Activated T-helper 9 cell treated with anti-CD3 and anti-CD28 coated beads, Interleukin-2, amount 50 U/mL, for 16 hours (primary cell): ENCODE results near the gene LETM1.

ENCODE experiments used
- DNase-seq: peaks from one replicate; pipeline ENCODE4 v3.0.0-alpha.2; 2020; ENCODE audit warnings: low read depth

Gene LETM1

DNA sequence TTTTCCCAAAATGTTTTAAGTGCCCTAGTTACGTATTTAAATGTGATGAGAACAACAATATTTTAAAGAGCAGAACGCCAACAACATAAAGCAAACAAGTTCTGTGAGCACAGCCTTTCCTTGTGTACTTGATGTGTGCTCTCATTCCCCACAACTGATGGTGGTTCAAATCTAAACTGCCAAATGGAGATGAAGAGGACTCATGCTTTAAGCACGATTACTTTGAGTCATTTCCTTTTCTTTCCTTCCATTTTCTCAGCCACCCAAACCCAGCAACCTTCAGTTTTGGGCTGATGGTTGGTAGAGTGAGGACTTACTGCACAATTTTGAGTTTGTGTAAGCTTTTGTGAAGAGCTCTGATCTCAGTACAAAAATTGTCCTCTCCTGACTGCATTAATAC lies 16.9 kb upstream of the LETM1 start:
- DNase-seq: peak; percentile 16

- no peak for DNase-seq
Measured at GRCh38 chr4:1871471-1872021, 15.6 kb upstream of the LETM1 start.

GRCh38 chr4:1870578-1871443 lies 14.9 kb upstream of the LETM1 start, which contains the start of gene NSD2:
Gene NSD2, plus strand, starts transcription at chr4:1871393. Its CDS starts 29,262 bp downstream, at chr4:1900655.
- peak; percentile 85 for DNase-seq

GRCh38 chr4:1870328-1870577 lies 14.3 kb upstream of the LETM1 start:
- peak; percentile 78 for DNase-seq

GRCh38 chr4:1869530-1870327 lies 13.8 kb upstream of the LETM1 start:
- no peak for DNase-seq

DNA sequence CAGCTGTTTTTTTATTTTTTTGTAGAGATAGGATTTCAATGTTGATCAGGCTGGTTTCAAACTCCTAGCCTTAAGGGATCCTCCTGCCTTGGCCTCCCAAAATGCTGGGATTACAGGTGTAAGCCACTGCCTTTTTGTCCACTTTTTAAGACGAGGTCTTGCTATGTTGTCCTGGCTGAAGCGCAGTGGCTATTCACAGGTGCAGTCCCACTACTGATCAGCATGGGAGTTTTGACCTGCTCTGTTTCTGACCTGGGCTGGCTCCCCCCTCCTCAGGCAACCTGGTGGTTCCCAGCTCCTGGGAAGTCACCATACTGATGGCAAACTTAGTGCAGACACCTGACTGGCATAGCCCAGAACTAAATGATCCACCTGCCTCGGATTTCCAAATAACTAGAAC lies 13.0 kb upstream of the LETM1 start:
- no peak for DNase-seq

GRCh38 chr4:1868293-1868692 lies 12.3 kb upstream of the LETM1 start:
- DNase-seq: no peak

GRCh38 chr4:1866189-1866661 lies 10.3 kb upstream of the LETM1 start:
- DNase-seq: no peak

DNA sequence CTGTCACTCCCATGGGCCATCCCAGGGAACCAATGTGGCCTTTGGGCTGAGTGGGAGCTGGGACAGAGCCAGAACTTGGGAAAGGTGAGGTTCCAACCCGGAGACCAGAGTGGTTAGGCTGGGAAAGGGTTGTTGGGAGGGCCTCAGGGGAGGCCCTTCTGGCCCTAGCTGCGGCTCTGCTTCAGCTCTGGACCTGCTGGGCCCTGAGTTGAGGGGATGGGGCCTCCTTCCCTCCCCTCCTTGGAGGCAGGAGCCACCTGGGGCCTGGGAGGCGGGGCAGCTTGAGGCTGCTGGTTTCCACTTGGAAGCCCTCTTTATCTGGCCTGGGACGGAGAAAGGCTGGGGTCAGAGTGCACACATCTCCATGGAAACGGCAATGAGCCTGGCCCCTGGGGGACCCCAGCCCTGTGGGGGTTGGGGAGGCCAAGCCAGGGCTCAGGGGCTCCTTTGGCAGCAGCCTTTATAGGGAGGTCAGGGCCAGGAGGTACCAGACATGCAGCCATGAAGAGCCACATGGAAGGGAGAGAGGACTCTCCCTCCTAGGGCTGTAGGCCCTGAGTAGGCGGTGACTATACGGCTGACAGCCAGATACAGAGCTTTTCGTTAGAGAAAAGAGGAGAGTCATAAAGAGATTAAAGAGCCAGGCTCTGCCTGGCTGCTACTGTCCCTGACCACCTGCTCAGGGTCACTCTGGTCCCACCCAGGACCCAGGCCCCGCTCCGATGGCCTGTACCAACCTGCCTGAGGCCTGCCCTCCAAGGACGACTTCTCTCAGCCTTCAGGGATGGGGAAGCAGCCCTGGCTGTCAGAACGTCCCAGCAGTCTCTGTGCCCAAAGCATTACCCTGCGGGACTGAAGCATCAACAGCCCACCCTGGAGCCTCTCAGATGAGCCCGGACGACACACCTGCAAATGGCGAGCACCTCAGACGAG lies 8.4 kb upstream of the LETM1 start:
- no peak for DNase-seq

DNA sequence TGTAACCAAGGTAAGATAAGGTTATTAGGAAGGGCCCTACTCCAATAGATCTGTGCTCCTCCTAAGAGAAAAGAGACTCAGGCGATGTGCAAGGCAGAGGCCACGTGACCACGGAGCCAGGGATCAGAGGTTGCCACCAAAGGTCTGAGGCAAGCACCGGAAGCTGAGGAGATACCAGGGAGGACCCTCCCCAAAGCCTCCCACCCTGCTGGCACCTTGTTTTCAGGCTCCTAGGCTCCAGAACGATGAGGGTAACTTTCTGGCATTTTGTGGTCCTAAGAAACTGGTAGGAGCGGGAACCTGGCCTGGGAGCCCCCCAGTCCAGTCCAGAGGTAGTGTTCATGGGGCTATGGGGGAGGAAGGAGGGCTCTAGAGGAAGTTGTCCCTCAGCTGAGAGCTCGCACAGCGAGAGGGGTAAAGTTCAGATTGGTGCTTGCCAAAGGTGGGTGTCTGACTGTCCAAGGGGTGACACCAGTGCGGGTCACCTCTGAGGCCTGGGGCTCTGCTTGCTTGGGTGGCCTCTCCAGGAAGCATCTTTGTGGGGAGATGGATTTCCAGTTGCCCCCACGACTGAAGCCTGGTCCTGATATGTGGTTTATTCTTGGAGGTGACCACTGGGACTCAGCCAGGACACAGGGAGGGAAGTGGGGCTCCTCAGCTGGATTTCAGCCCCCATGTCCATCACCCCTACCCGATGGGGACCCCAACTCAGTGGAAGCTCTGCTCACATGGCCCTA lies 7.5 kb upstream of the LETM1 start:
- DNase-seq: no peak

GRCh38 chr4:1862961-1863296 lies 7.0 kb upstream of the LETM1 start:
- no peak for DNase-seq

- no peak for DNase-seq
Measured at GRCh38 chr4:1862055-1862911, 6.3 kb upstream of the LETM1 start.

DNA sequence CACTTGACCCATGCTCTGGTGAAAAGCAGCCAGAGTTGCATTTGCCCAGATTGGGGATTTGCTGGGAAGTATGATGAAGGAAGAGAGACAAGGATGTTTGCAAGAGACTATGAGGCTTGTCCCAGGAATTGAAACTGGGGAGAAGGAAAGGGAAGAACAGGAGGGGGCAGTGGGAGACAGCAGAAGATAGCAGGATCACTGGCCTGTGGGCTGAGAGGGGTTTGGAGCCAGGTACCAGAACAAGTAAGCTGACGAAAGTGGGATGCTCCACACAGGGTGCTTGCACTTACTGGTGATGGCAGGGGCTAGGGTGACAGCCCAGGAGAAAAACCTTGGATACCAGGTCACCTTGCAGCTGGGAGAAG lies 3.4 kb upstream of the LETM1 start:
- DNase-seq: no peak

GRCh38 chr4:1857931-1858330 lies 2.0 kb upstream of the LETM1 start:
- DNase-seq: no peak

- DNase-seq: no peak
Measured at GRCh38 chr4:1856943-1857699, 1.2 kb upstream of the LETM1 start.

GRCh38 chr4:1855333-1856070 lies 454 bp downstream of the LETM1 start:
- peak; percentile 11 for DNase-seq

DNA sequence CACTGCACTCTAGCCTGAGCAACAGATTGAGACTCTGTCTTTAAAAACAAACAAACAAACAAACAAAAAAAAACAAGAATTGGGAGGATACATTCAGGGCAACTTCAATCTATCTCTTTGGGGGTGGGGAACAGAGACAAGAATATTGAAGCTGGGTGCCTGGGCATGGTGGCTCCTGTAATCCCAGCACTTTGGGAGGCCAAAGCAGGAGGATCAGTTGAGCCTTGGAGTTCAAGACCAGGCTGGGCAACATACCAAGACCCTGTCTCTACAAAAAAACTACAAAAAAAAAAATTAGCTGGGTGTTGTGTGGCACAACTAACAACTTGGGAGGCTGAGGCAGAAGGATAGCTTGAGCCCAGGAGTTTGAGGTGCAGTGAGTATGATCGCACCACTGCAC lies 1.2 kb downstream of the LETM1 start:
- no peak for DNase-seq

GRCh38 chr4:1852904-1853623 lies 2.9 kb downstream of the LETM1 start:
- DNase-seq: no peak
